Nephron (organoid): ENCODE results near the gene LGALS9B.
"Not testable (repeated sequence)": the region's sequence is repeated elsewhere in the genome, so short reads cannot be mapped to it uniquely, and the experiment has no call there.

Experiments
- H3K27ac Mint-ChIP-seq, 3 experiments: 2 replicates each; pipeline ENCODE4 v1.8.0; 2020; ENCODE audit warnings: mixed read lengths in 3 of 3, mild to moderate bottlenecking in 2 of 3, moderate library complexity in 1 of 3
- H3K27me3 Mint-ChIP-seq: 2 replicates; pipeline ENCODE4 v1.8.0; 2021; ENCODE audit warnings: low read depth, mild to moderate bottlenecking, moderate library complexity, mixed read lengths
- H3K36me3 Mint-ChIP-seq: 2 replicates; pipeline ENCODE4 v1.8.0; 2020; ENCODE audit warnings: low read depth, mixed read lengths
- H3K4me1 Mint-ChIP-seq: 2 replicates; pipeline ENCODE4 v1.8.0; 2020; ENCODE audit warnings: mixed read lengths
- H3K4me3 Mint-ChIP-seq, 3 experiments: 2 replicates each; pipeline ENCODE4 v1.8.0; 2020; ENCODE audit warnings: mild to moderate bottlenecking in 3 of 3, mixed read lengths in 3 of 3, moderate library complexity in 2 of 3
- H3K9me3 Mint-ChIP-seq: 2 replicates; pipeline ENCODE4 v1.8.0; 2020; ENCODE audit warnings: mixed read lengths

LGALS9B gene

GRCh38 chr17:20479889-20480591 lies 12.7 kb upstream of the LGALS9B start:
- not testable (repeated sequence) for H3K4me3 Mint-ChIP-seq, H3K9me3 Mint-ChIP-seq, H3K4me1 Mint-ChIP-seq, H3K27ac Mint-ChIP-seq, H3K36me3 Mint-ChIP-seq, H3K27me3 Mint-ChIP-seq

GRCh38 chr17:20477398-20478071 lies 10.2 kb upstream of the LGALS9B start:
- H3K4me1 Mint-ChIP-seq, H3K4me3 Mint-ChIP-seq, H3K27me3 Mint-ChIP-seq, H3K9me3 Mint-ChIP-seq, H3K27ac Mint-ChIP-seq, H3K36me3 Mint-ChIP-seq: not testable (repeated sequence)

GRCh38 chr17:20475137-20475831 lies 7.9 kb upstream of the LGALS9B start:
- not testable (repeated sequence) for H3K27me3 Mint-ChIP-seq, H3K4me1 Mint-ChIP-seq, H3K36me3 Mint-ChIP-seq, H3K9me3 Mint-ChIP-seq, H3K27ac Mint-ChIP-seq, H3K4me3 Mint-ChIP-seq

- H3K9me3 Mint-ChIP-seq, H3K4me3 Mint-ChIP-seq, H3K27me3 Mint-ChIP-seq, H3K27ac Mint-ChIP-seq, H3K4me1 Mint-ChIP-seq, H3K36me3 Mint-ChIP-seq: not testable (repeated sequence)
Measured at GRCh38 chr17:20474081-20474480, 6.7 kb upstream of the LGALS9B start.

- H3K4me3 Mint-ChIP-seq, H3K27ac Mint-ChIP-seq, H3K9me3 Mint-ChIP-seq, H3K4me1 Mint-ChIP-seq, H3K27me3 Mint-ChIP-seq, H3K36me3 Mint-ChIP-seq: not testable (repeated sequence)
Measured at GRCh38 chr17:20469946-20470345, 2.6 kb upstream of the LGALS9B start.

- H3K36me3 Mint-ChIP-seq, H3K4me1 Mint-ChIP-seq, H3K9me3 Mint-ChIP-seq, H3K4me3 Mint-ChIP-seq, H3K27me3 Mint-ChIP-seq, H3K27ac Mint-ChIP-seq: not testable (repeated sequence)
Measured at GRCh38 chr17:20469107-20469506, 1.8 kb upstream of the LGALS9B start.

- H3K27ac Mint-ChIP-seq, H3K4me3 Mint-ChIP-seq: not testable (repeated sequence)
Measured at GRCh38 chr17:20466999-20467398, 340 bp downstream of the LGALS9B start.

GRCh38 chr17:20466553-20466952 lies 786 bp downstream of the LGALS9B start:
- H3K4me1 Mint-ChIP-seq, H3K4me3 Mint-ChIP-seq, H3K27ac Mint-ChIP-seq, H3K9me3 Mint-ChIP-seq, H3K27me3 Mint-ChIP-seq, H3K36me3 Mint-ChIP-seq: not testable (repeated sequence)

More at GRCh38 chr17:20466999-20467398, 340 bp downstream of the LGALS9B start:
- not testable (repeated sequence) for H3K36me3 Mint-ChIP-seq, H3K27me3 Mint-ChIP-seq, H3K9me3 Mint-ChIP-seq, H3K4me1 Mint-ChIP-seq

GRCh38 chr17:20465535-20465934 lies 1.8 kb downstream of the LGALS9B start:
- not testable (repeated sequence) for H3K9me3 Mint-ChIP-seq, H3K36me3 Mint-ChIP-seq, H3K4me3 Mint-ChIP-seq, H3K27ac Mint-ChIP-seq, H3K27me3 Mint-ChIP-seq, H3K4me1 Mint-ChIP-seq

GRCh38 chr17:20464854-20465414 lies 2.4 kb downstream of the LGALS9B start:
- H3K4me1 Mint-ChIP-seq, H3K36me3 Mint-ChIP-seq: not testable (repeated sequence)

GRCh38 chr17:20462158-20462557 lies 5.2 kb downstream of the LGALS9B start:
- not testable (repeated sequence) for H3K4me1 Mint-ChIP-seq, H3K27ac Mint-ChIP-seq, H3K9me3 Mint-ChIP-seq, H3K4me3 Mint-ChIP-seq, H3K36me3 Mint-ChIP-seq, H3K27me3 Mint-ChIP-seq

More at GRCh38 chr17:20464854-20465414, 2.4 kb downstream of the LGALS9B start:
- not testable (repeated sequence) for H3K4me3 Mint-ChIP-seq, H3K9me3 Mint-ChIP-seq, H3K27me3 Mint-ChIP-seq, H3K27ac Mint-ChIP-seq

GRCh38 chr17:20457848-20458381 lies 9.4 kb downstream of the LGALS9B start:
- not testable (repeated sequence) for H3K4me1 Mint-ChIP-seq, H3K36me3 Mint-ChIP-seq, H3K4me3 Mint-ChIP-seq, H3K27me3 Mint-ChIP-seq, H3K9me3 Mint-ChIP-seq, H3K27ac Mint-ChIP-seq

GRCh38 chr17:20455106-20455505 lies 12.2 kb downstream of the LGALS9B start:
- not testable (repeated sequence) for H3K27me3 Mint-ChIP-seq, H3K9me3 Mint-ChIP-seq

GRCh38 chr17:20453820-20454434 lies 13.4 kb downstream of the LGALS9B start:
- not testable (repeated sequence) for H3K9me3 Mint-ChIP-seq, H3K27me3 Mint-ChIP-seq, H3K4me3 Mint-ChIP-seq, H3K27ac Mint-ChIP-seq, H3K4me1 Mint-ChIP-seq, H3K36me3 Mint-ChIP-seq

More at GRCh38 chr17:20455106-20455505, 12.2 kb downstream of the LGALS9B start:
- H3K27ac Mint-ChIP-seq, H3K4me3 Mint-ChIP-seq, H3K4me1 Mint-ChIP-seq, H3K36me3 Mint-ChIP-seq: not testable (repeated sequence)

- H3K27ac Mint-ChIP-seq, H3K4me3 Mint-ChIP-seq, H3K36me3 Mint-ChIP-seq, H3K4me1 Mint-ChIP-seq, H3K9me3 Mint-ChIP-seq, H3K27me3 Mint-ChIP-seq: not testable (repeated sequence)
Measured at GRCh38 chr17:20450852-20451251, 16.5 kb downstream of the LGALS9B start.
